H1 (cell line): ENCODE data around the gene MTAP. TPM values are rescaled to one million over a fixed set of nuclear protein-coding genes. Genes with fewer than 3 reads are reported as not detected.

Experiments used
- polyA plus RNA-seq, 7 experiments: library from polyadenylated mRNA; depleted of rRNA in 3 of 7; stranded (reverse) in 5 of 7; unstranded in 2 of 7; fragments of >200 nt in 5 of 7; fragments of 200-250 nt in 2 of 7; gene quantifications; 1 replicate in 5 of 7; 2 replicates in 1 of 7; 4 replicates in 1 of 7; pipeline versions ENCODE4 v1.2.1 to v1.2.3, GENCODE V29; 2011 to 2013; ENCODE audit warnings: missing spikeins in 2 of 7, mixed read lengths in 2 of 7
- total RNA-seq: library from RNA; stranded (reverse); fragmentation: NEBNext Ultra II Directional; extraction: Animal tissue kit (Norgen Biotek cat#: 25700); gene quantifications from 2 replicates; pipeline ENCODE4 v1.2.1, GENCODE V29; 2021
- TF ChIP-seq, protein P1 (sequence below): fragments of 300-600 bp; sonication (generic); IDR thresholded peaks from 2 replicates; pipeline ENCODE4 v1.7.1; 2012; ENCODE audit warnings: low read length, moderate library complexity, mild to moderate bottlenecking, inconsistent platforms; ENCODE audit not compliant: insufficient replicate concordance

The MTAP gene
- total and polyA plus RNA-seq, 2 of the 8 experiments (the other 6 are each of a cell fraction or from before 2014, with no cell fraction given) = 16.4 to 100 TPM

DNA sequence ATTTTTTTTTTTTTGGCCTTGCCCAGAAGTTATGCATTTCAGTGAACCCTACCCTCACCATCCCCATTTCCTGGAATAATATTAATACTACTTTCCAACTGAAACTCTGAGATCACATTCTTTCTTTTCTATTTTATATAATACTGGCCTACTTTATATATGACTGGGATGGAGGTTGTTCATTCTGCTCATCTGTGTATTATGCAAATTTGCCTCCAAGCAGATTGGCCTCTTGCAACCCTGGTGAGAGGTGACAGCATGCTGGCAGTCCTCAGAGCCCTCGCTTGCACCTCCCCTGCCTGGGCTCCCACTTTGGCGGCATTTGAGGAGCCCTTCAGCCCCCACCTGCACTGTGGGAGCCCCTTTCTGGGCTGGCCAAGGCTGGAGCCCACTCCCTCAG, 156.4 kb downstream of the MTAP start (continued):
- TF ChIP-seq, protein P1, sequence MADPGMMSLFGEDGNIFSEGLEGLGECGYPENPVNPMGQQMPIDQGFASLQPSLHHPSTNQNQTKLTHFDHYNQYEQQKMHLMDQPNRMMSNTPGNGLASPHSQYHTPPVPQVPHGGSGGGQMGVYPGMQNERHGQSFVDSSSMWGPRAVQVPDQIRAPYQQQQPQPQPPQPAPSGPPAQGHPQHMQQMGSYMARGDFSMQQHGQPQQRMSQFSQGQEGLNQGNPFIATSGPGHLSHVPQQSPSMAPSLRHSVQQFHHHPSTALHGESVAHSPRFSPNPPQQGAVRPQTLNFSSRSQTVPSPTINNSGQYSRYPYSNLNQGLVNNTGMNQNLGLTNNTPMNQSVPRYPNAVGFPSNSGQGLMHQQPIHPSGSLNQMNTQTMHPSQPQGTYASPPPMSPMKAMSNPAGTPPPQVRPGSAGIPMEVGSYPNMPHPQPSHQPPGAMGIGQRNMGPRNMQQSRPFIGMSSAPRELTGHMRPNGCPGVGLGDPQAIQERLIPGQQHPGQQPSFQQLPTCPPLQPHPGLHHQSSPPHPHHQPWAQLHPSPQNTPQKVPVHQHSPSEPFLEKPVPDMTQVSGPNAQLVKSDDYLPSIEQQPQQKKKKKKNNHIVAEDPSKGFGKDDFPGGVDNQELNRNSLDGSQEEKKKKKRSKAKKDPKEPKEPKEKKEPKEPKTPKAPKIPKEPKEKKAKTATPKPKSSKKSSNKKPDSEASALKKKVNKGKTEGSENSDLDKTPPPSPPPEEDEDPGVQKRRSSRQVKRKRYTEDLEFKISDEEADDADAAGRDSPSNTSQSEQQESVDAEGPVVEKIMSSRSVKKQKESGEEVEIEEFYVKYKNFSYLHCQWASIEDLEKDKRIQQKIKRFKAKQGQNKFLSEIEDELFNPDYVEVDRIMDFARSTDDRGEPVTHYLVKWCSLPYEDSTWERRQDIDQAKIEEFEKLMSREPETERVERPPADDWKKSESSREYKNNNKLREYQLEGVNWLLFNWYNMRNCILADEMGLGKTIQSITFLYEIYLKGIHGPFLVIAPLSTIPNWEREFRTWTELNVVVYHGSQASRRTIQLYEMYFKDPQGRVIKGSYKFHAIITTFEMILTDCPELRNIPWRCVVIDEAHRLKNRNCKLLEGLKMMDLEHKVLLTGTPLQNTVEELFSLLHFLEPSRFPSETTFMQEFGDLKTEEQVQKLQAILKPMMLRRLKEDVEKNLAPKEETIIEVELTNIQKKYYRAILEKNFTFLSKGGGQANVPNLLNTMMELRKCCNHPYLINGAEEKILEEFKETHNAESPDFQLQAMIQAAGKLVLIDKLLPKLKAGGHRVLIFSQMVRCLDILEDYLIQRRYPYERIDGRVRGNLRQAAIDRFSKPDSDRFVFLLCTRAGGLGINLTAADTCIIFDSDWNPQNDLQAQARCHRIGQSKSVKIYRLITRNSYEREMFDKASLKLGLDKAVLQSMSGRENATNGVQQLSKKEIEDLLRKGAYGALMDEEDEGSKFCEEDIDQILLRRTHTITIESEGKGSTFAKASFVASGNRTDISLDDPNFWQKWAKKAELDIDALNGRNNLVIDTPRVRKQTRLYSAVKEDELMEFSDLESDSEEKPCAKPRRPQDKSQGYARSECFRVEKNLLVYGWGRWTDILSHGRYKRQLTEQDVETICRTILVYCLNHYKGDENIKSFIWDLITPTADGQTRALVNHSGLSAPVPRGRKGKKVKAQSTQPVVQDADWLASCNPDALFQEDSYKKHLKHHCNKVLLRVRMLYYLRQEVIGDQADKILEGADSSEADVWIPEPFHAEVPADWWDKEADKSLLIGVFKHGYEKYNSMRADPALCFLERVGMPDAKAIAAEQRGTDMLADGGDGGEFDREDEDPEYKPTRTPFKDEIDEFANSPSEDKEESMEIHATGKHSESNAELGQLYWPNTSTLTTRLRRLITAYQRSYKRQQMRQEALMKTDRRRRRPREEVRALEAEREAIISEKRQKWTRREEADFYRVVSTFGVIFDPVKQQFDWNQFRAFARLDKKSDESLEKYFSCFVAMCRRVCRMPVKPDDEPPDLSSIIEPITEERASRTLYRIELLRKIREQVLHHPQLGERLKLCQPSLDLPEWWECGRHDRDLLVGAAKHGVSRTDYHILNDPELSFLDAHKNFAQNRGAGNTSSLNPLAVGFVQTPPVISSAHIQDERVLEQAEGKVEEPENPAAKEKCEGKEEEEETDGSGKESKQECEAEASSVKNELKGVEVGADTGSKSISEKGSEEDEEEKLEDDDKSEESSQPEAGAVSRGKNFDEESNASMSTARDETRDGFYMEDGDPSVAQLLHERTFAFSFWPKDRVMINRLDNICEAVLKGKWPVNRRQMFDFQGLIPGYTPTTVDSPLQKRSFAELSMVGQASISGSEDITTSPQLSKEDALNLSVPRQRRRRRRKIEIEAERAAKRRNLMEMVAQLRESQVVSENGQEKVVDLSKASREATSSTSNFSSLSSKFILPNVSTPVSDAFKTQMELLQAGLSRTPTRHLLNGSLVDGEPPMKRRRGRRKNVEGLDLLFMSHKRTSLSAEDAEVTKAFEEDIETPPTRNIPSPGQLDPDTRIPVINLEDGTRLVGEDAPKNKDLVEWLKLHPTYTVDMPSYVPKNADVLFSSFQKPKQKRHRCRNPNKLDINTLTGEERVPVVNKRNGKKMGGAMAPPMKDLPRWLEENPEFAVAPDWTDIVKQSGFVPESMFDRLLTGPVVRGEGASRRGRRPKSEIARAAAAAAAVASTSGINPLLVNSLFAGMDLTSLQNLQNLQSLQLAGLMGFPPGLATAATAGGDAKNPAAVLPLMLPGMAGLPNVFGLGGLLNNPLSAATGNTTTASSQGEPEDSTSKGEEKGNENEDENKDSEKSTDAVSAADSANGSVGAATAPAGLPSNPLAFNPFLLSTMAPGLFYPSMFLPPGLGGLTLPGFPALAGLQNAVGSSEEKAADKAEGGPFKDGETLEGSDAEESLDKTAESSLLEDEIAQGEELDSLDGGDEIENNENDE = no peak
